Measurements from ENCODE around the gene HSD17B12.

- TF ChIP-seq CTCF (IDR thresholded peaks at IDR 0.05), result no peak
- no peak for TF ChIP-seq POLR2A (IDR thresholded peaks at IDR 0.05)
These were observed 8.6 kb downstream of the HSD17B12 start for GRCh38 chr11:43689167-43689566.
